IMR-90 (cell line): ENCODE measurements around the gene RASGRP1. TPM values are rescaled to one million over a fixed set of nuclear protein-coding genes. Genes with fewer than 3 reads are reported as not detected.

Experiments used
- ATAC-seq: fragments of 200-7000 bp; cut with Tn5 transposase; 2 replicates; pipeline ENCODE4 v1.9.1; 2020; ENCODE audit warnings: low read depth, mild to moderate bottlenecking, moderate library complexity
- Bru-seq: library from RNA; stranded (reverse); fragments of 400-500 nt; gene quantifications from one replicate; lab custom pipeline; 2021; lab: Mats Ljungman, UMichigan
- BruChase-seq, 2 experiments: library from RNA; stranded (reverse); fragments of 400-500 nt; gene quantifications; one replicate each; lab custom pipeline; 2021; lab: Mats Ljungman, UMichigan
- BruUV-seq: library from RNA; stranded (reverse); fragments of 400-500 nt; replicated peaks from 2 replicates; lab custom pipeline; 2021; lab: Mats Ljungman, UMichigan
- CTCF ChIA-PET: fragments of 300-600 bp; formaldehyde crosslinking; extraction: SDS; loops from one replicate; lab custom pipeline; 2021; ENCODE audit warnings: antibody characterized with exemption; lab: Yijun Ruan, JAX
- POLR2A ChIA-PET: fragments of 300-600 bp; sonication (Branson Sonifier 250); formaldehyde crosslinking; loops from one replicate; lab custom pipeline; 2022; ENCODE audit warnings: antibody characterized with exemption; ENCODE audit not compliant: unreplicated experiment; lab: Charles Lee
- DNase-seq: peaks from one replicate; pipeline ENCODE4 v3.0.0; 2013
- H2AFZ ChIP-seq: replicated peaks from 2 replicates; pipeline ENCODE3; 2013; ENCODE audit warnings: low read length, mild to moderate bottlenecking; ENCODE audit not compliant: poor library complexity
- H2AK5ac ChIP-seq: 2 replicates; pipeline ENCODE4 v1.6.1; 2013; ENCODE audit warnings: low read depth, low read length, inconsistent platforms
- H2AK9ac ChIP-seq: replicated peaks from 2 replicates; pipeline ENCODE3; 2013; ENCODE audit warnings: mild to moderate bottlenecking, low read depth, low read length, moderate library complexity; ENCODE audit not compliant: poor library complexity
- H2BK120ac ChIP-seq: 2 replicates; pipeline ENCODE4 v1.6.1; 2013; ENCODE audit warnings: low read depth, low read length, inconsistent platforms
- H2BK15ac ChIP-seq: 3 replicates; pipeline ENCODE4 v1.6.1; 2013; ENCODE audit warnings: low read depth, low read length, inconsistent platforms
- H2BK20ac ChIP-seq: 2 replicates; pipeline ENCODE4 v1.6.1; 2013; ENCODE audit warnings: low read depth, mild to moderate bottlenecking, inconsistent platforms, low read length, moderate library complexity
- H2BK5ac ChIP-seq: 2 replicates; pipeline ENCODE4 v1.6.1; 2013; ENCODE audit warnings: mild to moderate bottlenecking, low read depth, low read length, inconsistent platforms; ENCODE audit not compliant: poor library complexity, severe bottlenecking
- H3K14ac ChIP-seq: replicated peaks from 2 replicates; pipeline ENCODE4 v1.6.1; 2013; ENCODE audit warnings: low read depth, low read length, inconsistent platforms
- H3K18ac ChIP-seq: 2 replicates; pipeline ENCODE4 v1.6.1; 2013; ENCODE audit warnings: low read depth, low read length, control low read depth
- H3K23ac ChIP-seq: 2 replicates; pipeline ENCODE4 v1.6.1; 2013; ENCODE audit warnings: low read depth, low read length, inconsistent platforms
- H3K27ac ChIP-seq: 2 replicates; pipeline ENCODE4 v1.5.1; 2013; ENCODE audit warnings: mild to moderate bottlenecking, control low read depth, low read length; ENCODE audit not compliant: insufficient read depth
- H3K27me3 ChIP-seq: 2 replicates; pipeline ENCODE4 v1.6.1; 2013; ENCODE audit warnings: low read length; ENCODE audit not compliant: control insufficient read depth, insufficient read depth
- H3K36me3 ChIP-seq: 2 replicates; pipeline ENCODE4 v1.6.1; 2013; ENCODE audit warnings: low read length, mixed read lengths; ENCODE audit not compliant: control insufficient read depth, insufficient read depth
- H3K4ac ChIP-seq: 2 replicates; pipeline ENCODE4 v1.6.1; 2013; ENCODE audit warnings: low read depth, low read length, inconsistent platforms
- H3K4me1 ChIP-seq: 2 replicates; pipeline ENCODE4 v1.6.1; 2013; ENCODE audit warnings: low read length, mixed read lengths; ENCODE audit not compliant: control insufficient read depth, insufficient read depth
- H3K4me2 ChIP-seq: 2 replicates; pipeline ENCODE4 v1.6.1; 2013; ENCODE audit warnings: low read depth, mild to moderate bottlenecking, control low read depth, low read length, moderate library complexity
- H3K4me3 ChIP-seq: 2 replicates; pipeline ENCODE4 v1.5.1; 2013; ENCODE audit warnings: low read depth, mild to moderate bottlenecking, control low read depth, low read length, moderate library complexity; ENCODE audit not compliant: insufficient read depth
- H3K56ac ChIP-seq: 2 replicates; pipeline ENCODE4 v1.6.1; 2013; ENCODE audit warnings: low read length, inconsistent platforms; ENCODE audit not compliant: insufficient read depth; ENCODE audit errors: extremely low read depth
- H3K79me1 ChIP-seq, 2 experiments: 2 replicates each; pipeline ENCODE4 v1.6.1; 2013; ENCODE audit warnings: low read length in 2 of 2, inconsistent platforms in 1 of 2, low read depth in 1 of 2
- H3K9ac ChIP-seq: 2 replicates; pipeline ENCODE4 v1.6.1; 2013; ENCODE audit warnings: low read depth, low read length, control low read depth
- H3K9me1 ChIP-seq: 2 replicates; pipeline ENCODE4 v1.6.1; 2013; ENCODE audit warnings: low read length, inconsistent platforms; ENCODE audit not compliant: insufficient read depth
- H3K9me3 ChIP-seq: 2 replicates; pipeline ENCODE4 v1.6.1; 2013; ENCODE audit warnings: low read length; ENCODE audit not compliant: control insufficient read depth, insufficient read depth
- H4K20me1 ChIP-seq: 2 replicates; pipeline ENCODE4 v1.6.1; 2013; ENCODE audit warnings: low read length, inconsistent platforms; ENCODE audit not compliant: insufficient read depth
- H4K5ac ChIP-seq: 2 replicates; pipeline ENCODE4 v1.6.1; 2013; ENCODE audit warnings: mild to moderate bottlenecking, low read depth, low read length, control low read depth
- H4K8ac ChIP-seq, 2 experiments: 2 replicates each; pipeline ENCODE4 v1.6.1; 2013; ENCODE audit warnings: low read depth in 2 of 2, low read length in 2 of 2, control low read depth in 1 of 2, inconsistent platforms in 1 of 2
- H4K91ac ChIP-seq: 2 replicates; pipeline ENCODE4 v1.6.1; 2013; ENCODE audit warnings: low read depth, low read length, inconsistent platforms; ENCODE audit not compliant: insufficient read depth
- BHLHE40 ChIP-seq: fragments of 150-350 bp; IDR thresholded peaks from 2 replicates; pipeline ENCODE4 v1.6.1; 2016; ENCODE audit warnings: mild to moderate bottlenecking, low read depth, low read length
- MAZ ChIP-seq: IDR thresholded peaks from 2 replicates; pipeline ENCODE4 v1.6.1; 2012; ENCODE audit warnings: low read depth, mild to moderate bottlenecking, low read length, improper control_type of control experiment, moderate library complexity, borderline replicate concordance
- RAD21 ChIP-seq: IDR thresholded peaks from 2 replicates; pipeline ENCODE4 v1.6.1; 2012; ENCODE audit warnings: low read length, improper control_type of control experiment
- RFX5 ChIP-seq: IDR thresholded peaks from 2 replicates; pipeline ENCODE4 v1.8.0; 2012; ENCODE audit warnings: low read depth, mild to moderate bottlenecking, low read length, moderate library complexity
- WGBS, 2 experiments: methylation state at CpG; one replicate each; pipeline versions ENCODE4 v1.1.5 to v1.1.7; 2013; ENCODE audit warnings: missing lambda C conversion rate in 2 of 2; ENCODE audit not compliant: insufficient read length in 1 of 2; ENCODE audit errors: extremely low coverage in 2 of 2; 5-methylcytosine and 5-hydroxymethylcytosine counted together
- dilution Hi-C: fragments of 300-500 bp; cut with HindIII; formaldehyde crosslinking; loops from one replicate; pipeline ENCODE4 v1.14.3; 2018; ENCODE audit warnings: low sequenced_read_pairs; ENCODE audit not compliant: unreplicated experiment
- in situ Hi-C: fragments of 300-500 bp; cut with MboI; formaldehyde crosslinking; loops from 3 replicates; pipeline ENCODE4 v1.14.3; 2019; ENCODE audit warnings: low sequenced_read_pairs, inconsistent platforms, mixed read lengths
- intact Hi-C: fragments of 100-400 bp; cut with micrococcal nuclease; formaldehyde crosslinking; loops from 2 replicates; pipeline ENCODE4 v1.10.0; 2022
- long read RNA-seq: library from polyadenylated mRNA; unstranded; transcript quantifications from one replicate; pipeline ENCODE4 v2.0.0, GENCODE V29; 2021; ENCODE audit not compliant: unreplicated experiment
- polyA plus RNA-seq, 3 experiments: library from polyadenylated mRNA; depleted of rRNA; stranded (reverse); fragments of >200 nt; gene quantifications; 2 replicates each; pipeline ENCODE4 v1.2.3, GENCODE V29; 2012; ENCODE audit warnings: low replicate concordance in 1 of 3
- total RNA-seq: library from RNA; depleted of rRNA; stranded (reverse); fragments of >200 nt; gene quantifications from 2 replicates; pipeline ENCODE4 v1.2.3, GENCODE V29; 2012; rRNA removed
- TF ChIP-seq, protein P1 (sequence below): fragments of 150-350 bp; IDR thresholded peaks from 2 replicates; pipeline ENCODE4 v1.6.1; 2017; ENCODE audit warnings: mild to moderate bottlenecking, antibody characterized with exemption, low read length, low read depth
- TF ChIP-seq, protein P2 (sequence below): fragments of 150-350 bp; IDR thresholded peaks from 2 replicates; pipeline ENCODE4 v1.6.1; 2016; ENCODE audit warnings: low read depth, mild to moderate bottlenecking, low read length, moderate library complexity, borderline replicate concordance
- TF ChIP-seq, protein P3 (sequence below): conservative IDR thresholded peaks from 2 replicates; pipeline ENCODE4 v1.5.1; 2012; ENCODE audit warnings: mild to moderate bottlenecking, low read depth, low read length, improper control_type of control experiment

Gene RASGRP1
- total RNA-seq (1.9 and 3.2 TPM in 2 replicates), polyA plus RNA-seq (2012; rRNA removed) (1.4 TPM in 2 replicates), Bru-seq, nascent RNA (percentile 47 among the genes with signal in this experiment), BruChase-seq, experiment 1, labeled RNA remaining after a 6-hour chase (percentile 35 among the genes with signal in this experiment), BruChase-seq, experiment 2, labeled RNA remaining after a 2-hour chase (percentile 31 among the genes with signal in this experiment)
- 0.43 and 0.60 TPM in 2 replicates for polyA plus RNA-seq (2012; cell fraction: cytosol; rRNA removed)
- polyA plus RNA-seq (2012; cell fraction: nucleus; rRNA removed; ENCODE audit: low replicate concordance): 0.97 and 2.6 TPM in 2 replicates
- long read RNA-seq, full-length matches to known transcripts: 2 of 5 reads
- long read RNA-seq, partial matches to known transcripts: 0 of 5 reads
- long read RNA-seq, other reads (novel, unspliced or antisense): 3 of 5 reads

DNA sequence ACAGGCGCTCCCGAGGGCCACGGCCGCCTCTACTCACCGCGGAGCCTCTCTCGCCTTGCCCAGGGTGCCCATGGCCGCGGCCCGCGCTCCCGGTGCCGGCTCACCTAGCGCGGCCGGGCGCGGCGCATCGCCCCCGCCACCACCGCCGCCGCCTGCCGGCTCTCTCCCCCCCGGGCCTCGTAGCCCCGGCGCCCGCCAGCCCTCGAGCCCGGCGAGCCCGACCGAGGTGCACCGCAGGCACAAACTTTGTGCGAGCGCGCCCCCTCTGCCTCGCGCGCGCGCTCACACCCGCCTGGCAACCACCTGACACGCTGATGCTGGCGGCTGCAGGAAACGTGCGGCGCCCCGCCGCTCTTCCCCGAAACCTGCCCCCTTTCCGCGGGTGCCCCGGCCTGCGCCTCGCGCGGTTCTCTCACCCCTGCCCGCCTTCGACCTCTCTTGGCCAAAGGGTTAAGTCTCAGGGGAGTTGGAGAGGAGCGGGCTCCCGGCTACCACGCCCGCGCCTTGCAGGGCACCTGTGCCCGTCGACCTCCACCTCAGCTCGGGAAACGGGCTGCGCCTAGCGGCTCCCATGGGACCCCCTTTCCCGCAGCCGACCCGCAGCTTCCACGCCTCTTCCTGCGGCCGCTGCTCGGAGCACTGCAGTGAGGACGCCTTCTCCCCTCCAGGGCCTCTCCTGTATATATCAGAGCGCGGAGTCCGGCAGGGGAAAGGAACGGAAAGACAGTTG is at the start of gene RASGRP1:
TSS of gene RASGRP1 (minus strand) at position 258 of the 730 bp plus-strand sequence. CDS start at position 72, 186 bp downstream.
- Histone ChIP-seq H3K4ac (no peak within 1 kb of the TSS), H3K23ac (no peak within 1 kb of the TSS), H2BK20ac (no peak within 1 kb of the TSS), H4K20me1 (no peaks in the 10 kb centered on the region), H4K5ac (no peak within 1 kb of the TSS), H2BK15ac (peak within 1 kb of the TSS; percentile 55; the same call in 1 of the 3 replicates), H3K27ac (no peak within 1 kb of the TSS), H2AK5ac (peak within 1 kb of the TSS; percentile 5; the same call in 1 of the 2 replicates), H3K14ac (0 out of 2 replicates have a peak within 1 kb of the TSS, but pooled peaks have one; percentile 61), H3K4me3 (peak within 1 kb of the TSS; percentile 52), H2BK5ac (no peak within 1 kb of the TSS), H2BK120ac (no peak within 1 kb of the TSS; the same call in 1 of the 2 replicates), H4K8ac (peak within 1 kb of the TSS; percentile 65; a peak in 1 of 4 replicates), H2AFZ (peak within 1 kb of the TSS; percentile 88), H3K36me3 (no peaks in the 10 kb centered on the region), H3K18ac (no peak within 1 kb of the TSS), H3K9ac (peak within 1 kb of the TSS; percentile 31; the same call in 1 of the 2 replicates), H2AK9ac (peak within 1 kb of the TSS; percentile 3), H3K9me1 (peaks cover 3% of the 10 kb centered on the region; the same call in 1 of the 2 replicates), H3K4me1 (peaks cover 4% of the 10 kb centered on the region), H3K4me2 (peak within 1 kb of the TSS; percentile 84), H3K79me1 (no peaks in the 10 kb centered on the region), H3K56ac (no peak within 1 kb of the TSS), H3K9me3 (no peaks in the 10 kb centered on the region), H3K27me3 (peaks cover 21% of the 10 kb centered on the region), H4K91ac (no peak within 1 kb of the TSS; the same call in 1 of the 2 replicates)
- intact Hi-C loops: loop anchor here (1.0 to 2.0 kb wide), 2 partner anchors 90 to 118 kb away; no protein-coding TSS in a partner anchor
- 1% methylated on average over 27 of the region's 85 CpGs; no CpG with 5 or more reads in 1 of the 2 experiments for WGBS, 2 experiments
- in situ Hi-C loops: no loop called here
- dilution Hi-C loops: no loop called here
- CTCF ChIA-PET: interaction anchor here (1.2 to 1.6 kb wide), 8 partner anchors 13 to 126 kb away, joined by 4 to 7 read pairs (median 6); no protein-coding TSS in a partner anchor
- no TSS peak for BruUV-seq
- TF ChIP-seq RAD21 (peak; percentile 44), MAZ (0 out of 2 replicates have a peak, but pooled peaks have one; percentile 47), RFX5 (no peak), BHLHE40 (peak; percentile 59; the same call in 1 of the 2 replicates)
- TF ChIP-seq, protein P1, sequence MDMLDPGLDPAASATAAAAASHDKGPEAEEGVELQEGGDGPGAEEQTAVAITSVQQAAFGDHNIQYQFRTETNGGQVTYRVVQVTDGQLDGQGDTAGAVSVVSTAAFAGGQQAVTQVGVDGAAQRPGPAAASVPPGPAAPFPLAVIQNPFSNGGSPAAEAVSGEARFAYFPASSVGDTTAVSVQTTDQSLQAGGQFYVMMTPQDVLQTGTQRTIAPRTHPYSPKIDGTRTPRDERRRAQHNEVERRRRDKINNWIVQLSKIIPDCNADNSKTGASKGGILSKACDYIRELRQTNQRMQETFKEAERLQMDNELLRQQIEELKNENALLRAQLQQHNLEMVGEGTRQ: 0 out of 2 replicates have a peak, but pooled peaks have one; percentile 17
- TF ChIP-seq, protein P2, sequence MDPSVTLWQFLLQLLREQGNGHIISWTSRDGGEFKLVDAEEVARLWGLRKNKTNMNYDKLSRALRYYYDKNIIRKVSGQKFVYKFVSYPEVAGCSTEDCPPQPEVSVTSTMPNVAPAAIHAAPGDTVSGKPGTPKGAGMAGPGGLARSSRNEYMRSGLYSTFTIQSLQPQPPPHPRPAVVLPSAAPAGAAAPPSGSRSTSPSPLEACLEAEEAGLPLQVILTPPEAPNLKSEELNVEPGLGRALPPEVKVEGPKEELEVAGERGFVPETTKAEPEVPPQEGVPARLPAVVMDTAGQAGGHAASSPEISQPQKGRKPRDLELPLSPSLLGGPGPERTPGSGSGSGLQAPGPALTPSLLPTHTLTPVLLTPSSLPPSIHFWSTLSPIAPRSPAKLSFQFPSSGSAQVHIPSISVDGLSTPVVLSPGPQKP: no peak
- TF ChIP-seq, protein P3, sequence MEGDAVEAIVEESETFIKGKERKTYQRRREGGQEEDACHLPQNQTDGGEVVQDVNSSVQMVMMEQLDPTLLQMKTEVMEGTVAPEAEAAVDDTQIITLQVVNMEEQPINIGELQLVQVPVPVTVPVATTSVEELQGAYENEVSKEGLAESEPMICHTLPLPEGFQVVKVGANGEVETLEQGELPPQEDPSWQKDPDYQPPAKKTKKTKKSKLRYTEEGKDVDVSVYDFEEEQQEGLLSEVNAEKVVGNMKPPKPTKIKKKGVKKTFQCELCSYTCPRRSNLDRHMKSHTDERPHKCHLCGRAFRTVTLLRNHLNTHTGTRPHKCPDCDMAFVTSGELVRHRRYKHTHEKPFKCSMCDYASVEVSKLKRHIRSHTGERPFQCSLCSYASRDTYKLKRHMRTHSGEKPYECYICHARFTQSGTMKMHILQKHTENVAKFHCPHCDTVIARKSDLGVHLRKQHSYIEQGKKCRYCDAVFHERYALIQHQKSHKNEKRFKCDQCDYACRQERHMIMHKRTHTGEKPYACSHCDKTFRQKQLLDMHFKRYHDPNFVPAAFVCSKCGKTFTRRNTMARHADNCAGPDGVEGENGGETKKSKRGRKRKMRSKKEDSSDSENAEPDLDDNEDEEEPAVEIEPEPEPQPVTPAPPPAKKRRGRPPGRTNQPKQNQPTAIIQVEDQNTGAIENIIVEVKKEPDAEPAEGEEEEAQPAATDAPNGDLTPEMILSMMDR: peak; percentile 53
- POLR2A ChIA-PET: no interaction called here
- DNase-seq: peak; percentile 56
- peak; percentile 86 for ATAC-seq
